ENCODE data around the gene SPG7. TPM values are rescaled to one million over a fixed set of nuclear protein-coding genes. Genes with fewer than 3 reads are reported as not detected.

SPG7 gene
- total RNA-seq, 1 donor from 2014 or later, result 122 TPM

- TF ChIP-seq EZH2 (IDR thresholded peaks at IDR 0.05), result no peak
- no peak for TF ChIP-seq EZH2phosphoT487 (IDR thresholded peaks at IDR 0.05)
- H3K27me3 Mint-ChIP-seq (ENCODE audit: insufficient read depth, low read depth), result peaks cover 2% of the 10 kb centered on the region
Measured at GRCh38 chr16:89595330-89596060, 87.3 kb downstream of the SPG7 start.

GRCh38 chr16:89596061-89596689 is 88.0 kb downstream of the SPG7 start:
- Mint-ChIP-seq H3K36me3 (no peaks in the 10 kb centered on the region), H3K27me3 (ENCODE audit: insufficient read depth, low read depth) (peaks cover 2% of the 10 kb centered on the region), H3K4me3 (no peak overlapping the region), H3K9me3 (no peaks in the 10 kb centered on the region), H3K27ac (peak overlapping the region; percentile 74), H3K4me1 (peaks cover 20% of the 10 kb centered on the region)
- H3K27me3 ChIP-seq, result no peaks in the 10 kb centered on the region
- no peak overlapping the region for H3K4me2 ChIP-seq
- H3K4me1 ChIP-seq, result no peaks in the 10 kb centered on the region
- H3K9me3 ChIP-seq (ENCODE audit: low read depth), result no peaks in the 10 kb centered on the region
- no peak overlapping the region for H2AFZ ChIP-seq (replicated peaks)
- no peak for TF ChIP-seq EZH2 (IDR thresholded peaks at IDR 0.05)
- no peak for TF ChIP-seq CTCF (IDR thresholded peaks at IDR 0.05)
- no peak for TF ChIP-seq EZH2phosphoT487 (IDR thresholded peaks at IDR 0.05)
- DNase-seq (ENCODE audit: low spot score), result no peak
- no peaks in the 10 kb centered on the region for H4K20me1 ChIP-seq (ENCODE audit: low read depth)
- H3K27ac ChIP-seq, result no peak overlapping the region
- no peaks in the 10 kb centered on the region for H3K36me3 ChIP-seq
- H3K9ac ChIP-seq, result no peak overlapping the region
- peaks cover 3% of the 10 kb centered on the region for H3F3A ChIP-seq (ENCODE audit: low read depth)
- H3K4me3 ChIP-seq, result no peak overlapping the region
- H3K79me2 ChIP-seq (ENCODE audit: low read depth), result no peaks in the 10 kb centered on the region

More at GRCh38 chr16:89595330-89596060, 87.3 kb downstream of the SPG7 start:
- Histone ChIP-seq H3K79me2 (ENCODE audit: low read depth) (no peaks in the 10 kb centered on the region), H3K4me2 (no peak overlapping the region), H3F3A (ENCODE audit: low read depth) (peaks cover 3% of the 10 kb centered on the region), H3K9me3 (ENCODE audit: low read depth) (no peaks in the 10 kb centered on the region), H3K9ac (no peak overlapping the region), H3K4me3 (no peak overlapping the region), H3K27me3 (no peaks in the 10 kb centered on the region), H2AFZ (replicated peaks) (no peak overlapping the region), H4K20me1 (ENCODE audit: low read depth) (no peaks in the 10 kb centered on the region), H3K36me3 (no peaks in the 10 kb centered on the region), H3K4me1 (no peaks in the 10 kb centered on the region), H3K27ac (no peak overlapping the region)
- peaks cover 16% of the 10 kb centered on the region for H3K4me1 Mint-ChIP-seq
- peak overlapping the region; percentile 74 for H3K27ac Mint-ChIP-seq
- DNase-seq (ENCODE audit: low spot score), result no peak
- H3K4me3 Mint-ChIP-seq, result no peak overlapping the region
- H3K9me3 Mint-ChIP-seq, result no peaks in the 10 kb centered on the region
- H3K36me3 Mint-ChIP-seq, result no peaks in the 10 kb centered on the region

GRCh38 chr16:89596957-89597649 is 88.9 kb downstream of the SPG7 start:
- no peak overlapping the region for H3K4me3 Mint-ChIP-seq
- no peaks in the 10 kb centered on the region for H3K36me3 ChIP-seq

More at GRCh38 chr16:89596957-89597649, 88.9 kb downstream of the SPG7 start:
- no peak for DNase-seq (ENCODE audit: low spot score)
- H3K9me3 Mint-ChIP-seq, result no peaks in the 10 kb centered on the region
- Histone ChIP-seq H3F3A (ENCODE audit: low read depth) (peaks cover 8% of the 10 kb centered on the region), H3K27me3 (no peaks in the 10 kb centered on the region), H3K9me3 (ENCODE audit: low read depth) (no peaks in the 10 kb centered on the region), H2AFZ (replicated peaks) (no peak overlapping the region), H3K4me3 (no peak overlapping the region), H3K9ac (no peak overlapping the region), H3K79me2 (ENCODE audit: low read depth) (no peaks in the 10 kb centered on the region), H3K27ac (no peak overlapping the region), H4K20me1 (ENCODE audit: low read depth) (peaks cover 4% of the 10 kb centered on the region), H3K4me1 (peaks cover 3% of the 10 kb centered on the region), H3K4me2 (no peak overlapping the region)
- TF ChIP-seq CTCF (IDR thresholded peaks at IDR 0.05) (no peak), EZH2phosphoT487 (IDR thresholded peaks at IDR 0.05) (no peak), EZH2 (IDR thresholded peaks at IDR 0.05) (no peak)
- H3K36me3 Mint-ChIP-seq, result no peaks in the 10 kb centered on the region
- H3K27me3 Mint-ChIP-seq (ENCODE audit: insufficient read depth, low read depth), result peaks cover 2% of the 10 kb centered on the region
- peaks cover 22% of the 10 kb centered on the region for H3K4me1 Mint-ChIP-seq
- no peak overlapping the region for H3K27ac Mint-ChIP-seq
